Measurements from ENCODE around the gene PRDM8.

The PRDM8 gene

DNA sequence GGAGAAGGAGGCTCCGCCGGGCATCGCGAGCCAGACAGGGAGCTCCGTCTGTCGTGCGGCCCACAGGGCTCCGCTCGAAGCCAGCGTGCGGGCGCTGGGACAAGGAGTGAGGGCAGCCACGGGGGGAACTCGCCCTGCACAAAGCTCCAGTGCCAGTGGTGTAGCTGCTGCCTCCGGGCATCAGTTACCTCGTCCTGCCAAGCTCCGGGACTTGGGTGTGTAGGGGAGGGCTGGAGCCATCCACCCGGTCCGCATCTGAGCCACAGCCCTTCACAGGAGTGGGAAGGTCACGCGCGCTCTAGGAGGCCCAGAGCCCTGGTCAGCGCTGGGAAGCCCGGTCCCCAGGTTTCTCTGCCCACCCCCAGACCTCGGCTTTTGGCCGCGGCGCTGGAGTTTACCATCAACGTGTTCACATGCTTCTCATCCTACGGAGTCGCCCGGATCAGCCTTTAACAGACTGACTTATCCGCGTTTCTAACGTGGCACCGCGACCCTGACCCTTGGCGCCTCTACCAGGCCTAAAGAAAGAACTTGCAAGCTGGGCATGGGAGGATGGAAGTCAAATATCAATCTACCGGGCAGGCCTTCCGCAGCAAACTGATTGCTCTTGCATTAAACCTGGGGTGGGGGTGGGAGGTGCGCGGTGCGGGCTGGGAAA lies 8.4 kb upstream of the PRDM8 start:
- TF ChIP-seq, protein P1, sequence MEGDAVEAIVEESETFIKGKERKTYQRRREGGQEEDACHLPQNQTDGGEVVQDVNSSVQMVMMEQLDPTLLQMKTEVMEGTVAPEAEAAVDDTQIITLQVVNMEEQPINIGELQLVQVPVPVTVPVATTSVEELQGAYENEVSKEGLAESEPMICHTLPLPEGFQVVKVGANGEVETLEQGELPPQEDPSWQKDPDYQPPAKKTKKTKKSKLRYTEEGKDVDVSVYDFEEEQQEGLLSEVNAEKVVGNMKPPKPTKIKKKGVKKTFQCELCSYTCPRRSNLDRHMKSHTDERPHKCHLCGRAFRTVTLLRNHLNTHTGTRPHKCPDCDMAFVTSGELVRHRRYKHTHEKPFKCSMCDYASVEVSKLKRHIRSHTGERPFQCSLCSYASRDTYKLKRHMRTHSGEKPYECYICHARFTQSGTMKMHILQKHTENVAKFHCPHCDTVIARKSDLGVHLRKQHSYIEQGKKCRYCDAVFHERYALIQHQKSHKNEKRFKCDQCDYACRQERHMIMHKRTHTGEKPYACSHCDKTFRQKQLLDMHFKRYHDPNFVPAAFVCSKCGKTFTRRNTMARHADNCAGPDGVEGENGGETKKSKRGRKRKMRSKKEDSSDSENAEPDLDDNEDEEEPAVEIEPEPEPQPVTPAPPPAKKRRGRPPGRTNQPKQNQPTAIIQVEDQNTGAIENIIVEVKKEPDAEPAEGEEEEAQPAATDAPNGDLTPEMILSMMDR (conservative IDR thresholded peaks at IDR 0.05), result no peak
- no peak overlapping the region for H3K27ac ChIP-seq

DNA sequence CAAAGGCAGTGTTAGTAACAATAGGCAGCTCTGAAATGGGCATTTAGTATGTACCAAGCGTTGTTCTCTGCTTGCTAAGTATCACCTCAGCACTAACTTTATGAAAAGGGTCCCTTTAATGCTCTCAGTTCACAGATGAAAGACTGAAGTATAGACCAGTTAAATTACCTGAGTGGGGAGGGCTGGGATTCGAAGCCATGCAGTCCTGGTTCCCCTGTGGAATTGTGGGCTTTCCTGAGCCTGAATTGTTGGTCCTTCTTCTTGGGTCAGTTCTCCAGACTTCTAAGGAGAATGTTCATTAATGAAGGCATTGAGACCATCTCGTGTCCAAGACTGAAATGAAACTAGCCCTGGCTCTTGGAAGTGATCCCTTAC lies 7.7 kb upstream of the PRDM8 start:
- TF ChIP-seq, protein P1 (conservative IDR thresholded peaks at IDR 0.05), result no peak
- H3K27ac ChIP-seq, result no peak overlapping the region

DNA sequence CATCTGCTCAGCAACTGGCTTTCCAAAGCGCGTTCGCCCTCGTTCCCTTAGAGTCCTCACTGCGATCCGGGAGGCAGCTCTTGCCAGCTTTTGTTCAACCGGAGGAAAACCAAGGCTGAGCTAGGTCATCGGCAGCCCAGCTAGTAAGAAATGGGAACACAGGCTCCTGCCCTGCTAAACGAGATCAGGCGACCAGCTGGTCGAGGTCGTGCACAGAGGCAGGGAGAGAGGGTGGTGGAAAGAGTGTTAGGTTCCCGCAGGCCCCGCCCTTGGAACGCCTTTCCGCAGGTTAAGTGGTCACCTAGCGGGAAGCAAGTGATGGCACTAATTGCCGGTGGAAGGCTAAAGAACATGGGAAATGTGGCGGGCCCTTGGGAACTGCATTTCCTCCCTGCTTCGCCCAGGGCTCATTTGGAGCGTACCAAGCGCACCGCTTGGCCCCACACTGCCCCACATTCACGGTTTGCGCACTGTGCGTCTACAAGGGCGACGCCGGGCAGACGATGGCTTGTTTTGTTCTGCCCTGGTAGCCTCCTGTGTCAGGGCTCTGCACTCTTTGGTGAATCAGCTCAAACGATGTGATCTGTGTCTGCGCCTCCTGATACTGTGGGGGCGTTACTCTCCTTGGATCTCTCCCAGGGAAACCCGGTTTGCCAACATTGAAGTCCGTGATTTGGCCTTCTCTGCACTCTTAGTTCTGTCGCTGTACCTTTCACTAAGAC lies 7.2 kb upstream of the PRDM8 start:
- H3K27ac ChIP-seq, result no peak overlapping the region
- TF ChIP-seq, protein P1 (conservative IDR thresholded peaks at IDR 0.05), result no peak

DNA sequence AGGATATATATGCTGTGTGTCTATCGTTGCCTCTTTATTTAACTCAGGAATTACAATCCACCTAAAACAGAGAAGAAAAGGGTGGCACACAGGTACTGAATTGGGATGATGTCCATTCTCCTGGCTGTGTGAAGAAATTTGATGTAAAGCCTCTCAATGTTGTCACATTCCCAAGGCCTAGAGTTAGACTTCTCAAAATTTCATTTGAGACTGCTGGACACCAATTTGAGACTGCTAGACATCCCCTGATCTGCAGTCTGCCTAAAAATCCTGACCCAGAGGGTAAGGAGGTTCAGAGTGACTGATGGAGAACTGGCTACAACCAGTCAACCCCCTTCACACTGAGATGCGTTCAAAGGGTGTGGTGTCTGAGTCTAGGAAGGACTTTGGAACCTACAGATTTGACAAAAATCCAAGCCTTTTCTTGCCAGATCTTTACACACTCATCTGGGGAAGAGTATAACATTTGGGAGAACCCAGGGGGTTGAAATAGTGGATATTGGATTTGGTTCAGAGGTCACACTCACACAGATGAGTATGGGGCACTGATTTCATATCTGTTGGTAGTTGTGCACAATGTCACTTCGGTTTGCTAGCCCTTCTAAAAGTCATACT lies 4.9 kb upstream of the PRDM8 start:
- TF ChIP-seq, protein P1 (conservative IDR thresholded peaks at IDR 0.05), result no peak
- no peak overlapping the region for H3K27ac ChIP-seq

DNA sequence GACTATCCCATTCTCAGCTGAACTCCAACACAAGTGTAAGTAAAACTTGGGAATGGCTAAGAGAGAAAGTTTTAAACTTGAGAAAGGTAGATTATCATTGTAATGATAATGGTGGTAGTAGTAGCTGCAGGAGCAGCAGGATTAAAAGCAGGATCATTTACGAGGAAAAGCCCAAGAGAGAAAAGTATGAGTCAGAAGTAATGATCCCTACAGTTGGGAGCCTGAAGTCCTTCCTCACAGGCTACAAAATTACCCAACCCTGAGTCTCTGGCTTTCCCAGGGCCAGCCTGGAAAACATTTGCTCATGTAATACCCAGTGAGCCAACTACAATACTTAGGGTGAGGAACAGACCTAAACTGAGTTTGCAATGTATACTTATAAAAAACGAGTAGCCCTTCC lies 4.4 kb upstream of the PRDM8 start:
- TF ChIP-seq, protein P1 (conservative IDR thresholded peaks at IDR 0.05), result no peak
- H3K27ac ChIP-seq, result no peak overlapping the region

DNA sequence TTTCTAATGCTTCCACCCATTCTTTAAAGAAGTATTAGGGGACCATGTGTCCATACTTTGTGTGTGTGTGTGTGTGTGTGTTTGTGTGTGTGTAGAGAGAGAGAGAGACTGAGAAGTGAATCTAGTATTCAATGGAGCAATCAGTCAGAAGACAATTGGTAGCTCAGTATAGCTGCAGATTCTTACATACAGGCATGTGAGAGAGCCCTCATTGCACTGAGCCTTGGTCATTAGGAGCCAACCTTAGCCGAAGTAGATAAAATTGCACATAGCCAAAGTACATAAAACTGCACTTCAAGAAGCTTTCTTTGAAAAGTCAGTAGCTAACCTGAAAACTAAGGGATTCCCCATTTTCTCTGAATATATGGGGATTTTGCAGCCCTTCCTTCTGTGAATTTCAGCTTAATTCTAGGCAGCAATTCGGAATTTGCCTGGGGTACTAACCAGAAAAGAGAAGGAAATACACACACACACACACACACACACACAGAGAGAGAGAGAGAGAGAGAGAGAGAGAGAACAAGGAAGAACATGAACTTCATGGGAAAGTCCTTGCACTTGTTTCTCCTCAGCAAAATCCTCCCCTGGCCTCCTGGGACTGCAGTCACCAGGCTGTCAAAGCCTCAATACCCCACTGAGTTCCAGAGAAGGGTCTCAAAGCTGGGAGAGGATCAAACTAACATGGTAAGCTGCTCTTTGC lies 1.7 kb upstream of the PRDM8 start:
- H3K27ac ChIP-seq, result no peak overlapping the region
- TF ChIP-seq, protein P1 (conservative IDR thresholded peaks at IDR 0.05), result no peak
